Suprapubic skin (tissue), 4 donors: ENCODE measurements around the gene RELA. TPM values are rescaled to one million over a fixed set of nuclear protein-coding genes. Genes with fewer than 3 reads are reported as not detected.

ENCODE experiments used
- DNase-seq, 2 donors: peaks; one replicate each; pipeline ENCODE4 v3.0.0-alpha.2; 2019; ENCODE audit warnings: low spot score in 2 of 2
- H3K27ac ChIP-seq: fragments of 200-600 bp; sonication (generic); one replicate; pipeline ENCODE4 v1.5.1; 2019
- H3K27me3 ChIP-seq: fragments of 200-600 bp; sonication (generic); one replicate; pipeline ENCODE4 v1.5.1; 2019
- H3K36me3 ChIP-seq: fragments of 200-600 bp; sonication (generic); one replicate; pipeline ENCODE4 v1.5.1; 2019
- H3K4me1 ChIP-seq: fragments of 200-600 bp; sonication (generic); one replicate; pipeline ENCODE4 v1.5.1; 2019
- H3K4me3 ChIP-seq: fragments of 200-600 bp; sonication (generic); one replicate; pipeline ENCODE4 v1.5.1; 2019; ENCODE audit warnings: mild to moderate bottlenecking
- H3K9me3 ChIP-seq: fragments of 200-600 bp; sonication (generic); one replicate; pipeline ENCODE4 v1.5.1; 2019
- CTCF ChIP-seq, 2 donors: fragments of 200-600 bp in 1 of 2; fragments of 450-650 bp in 1 of 2; sonication (generic) in 1 of 2; IDR thresholded peaks; one replicate each; pipeline ENCODE4 v1.5.1; 2016 to 2019; ENCODE audit warnings: antibody characterized with exemption in 2 of 2, mild to moderate bottlenecking in 1 of 2, moderate library complexity in 1 of 2
- EP300 ChIP-seq: sonication (generic); formaldehyde crosslinking; IDR thresholded peaks from one replicate; pipeline ENCODE4 v1.6.1; 2017; ENCODE audit warnings: antibody characterized with exemption
- POLR2A ChIP-seq, 2 donors: fragments of 450-650 bp; IDR thresholded peaks; one replicate each; pipeline ENCODE4 v1.6.1; 2017; ENCODE audit warnings: antibody characterized with exemption in 2 of 2, mild to moderate bottlenecking in 2 of 2, moderate library complexity in 2 of 2
- POLR2AphosphoS5 ChIP-seq, 3 donors: sonication (generic); formaldehyde crosslinking; IDR thresholded peaks; one replicate each; pipeline ENCODE4 v1.6.1; 2017; ENCODE audit warnings: antibody characterized with exemption in 3 of 3
- WGBS: methylation state at CpG from one replicate; pipeline ENCODE4 v1.1.5; 2018; 5-methylcytosine and 5-hydroxymethylcytosine counted together
- total RNA-seq, 4 donors: library from RNA; depleted of rRNA; stranded (reverse); fragments of >200 nt; gene quantifications; one replicate each; pipeline ENCODE4 v1.1.0, GENCODE V29; 2016

Gene RELA
- total RNA-seq, 4 donors from 2014 or later: 71.7 to 111 (median 93.5) TPM

GRCh38 chr11:65622011-65622410, 40.7 kb downstream of the RELA start:
- Histone ChIP-seq H3K27ac (no peak overlapping the region), H3K9me3 (no peaks in the 10 kb centered on the region), H3K4me1 (peaks cover 6% of the 10 kb centered on the region), H3K4me3 (no peak overlapping the region), H3K36me3 (peaks cover 96% of the 10 kb centered on the region), H3K27me3 (no peaks in the 10 kb centered on the region)
- TF ChIP-seq POLR2AphosphoS5 (IDR thresholded peaks at IDR 0.05) (no peak), POLR2A (IDR thresholded peaks at IDR 0.05) (no peak), CTCF (IDR thresholded peaks at IDR 0.05) (no peak), EP300 (no peak)
- 92% methylated on average over 12 of the region's 16 CpGs for WGBS
- no peak for DNase-seq

- Histone ChIP-seq H3K27ac (no peak overlapping the region), H3K4me1 (peaks cover 11% of the 10 kb centered on the region)
- 93% methylated on average over 12 of the region's 14 CpGs for WGBS
Observed at GRCh38 chr11:65621460-65621859, 41.3 kb downstream of the RELA start.

GRCh38 chr11:65620666-65621065, 42.0 kb downstream of the RELA start:
- DNase-seq: no peak
- Histone ChIP-seq H3K4me3 (no peak overlapping the region), H3K4me1 (peaks cover 15% of the 10 kb centered on the region), H3K27me3 (no peaks in the 10 kb centered on the region), H3K36me3 (peaks cover 84% of the 10 kb centered on the region), H3K9me3 (no peaks in the 10 kb centered on the region), H3K27ac (no peak overlapping the region)
- no peak for TF ChIP-seq POLR2A (IDR thresholded peaks at IDR 0.05)
- TF ChIP-seq EP300: no peak
- no peak for TF ChIP-seq POLR2AphosphoS5 (IDR thresholded peaks at IDR 0.05)
- TF ChIP-seq CTCF (IDR thresholded peaks at IDR 0.05): no peak
- 93% methylated on average over 5 of the region's 19 CpGs for WGBS

More at GRCh38 chr11:65621460-65621859, 41.3 kb downstream of the RELA start:
- H3K36me3 ChIP-seq: peaks cover 91% of the 10 kb centered on the region
- no peaks in the 10 kb centered on the region for H3K9me3 ChIP-seq
- no peaks in the 10 kb centered on the region for H3K27me3 ChIP-seq
- H3K4me3 ChIP-seq: no peak overlapping the region
- TF ChIP-seq EP300: no peak
- no peak for TF ChIP-seq POLR2AphosphoS5 (IDR thresholded peaks at IDR 0.05)
- no peak for TF ChIP-seq CTCF (IDR thresholded peaks at IDR 0.05)
- no peak for TF ChIP-seq POLR2A (IDR thresholded peaks at IDR 0.05)
- DNase-seq: no peak

DNA sequence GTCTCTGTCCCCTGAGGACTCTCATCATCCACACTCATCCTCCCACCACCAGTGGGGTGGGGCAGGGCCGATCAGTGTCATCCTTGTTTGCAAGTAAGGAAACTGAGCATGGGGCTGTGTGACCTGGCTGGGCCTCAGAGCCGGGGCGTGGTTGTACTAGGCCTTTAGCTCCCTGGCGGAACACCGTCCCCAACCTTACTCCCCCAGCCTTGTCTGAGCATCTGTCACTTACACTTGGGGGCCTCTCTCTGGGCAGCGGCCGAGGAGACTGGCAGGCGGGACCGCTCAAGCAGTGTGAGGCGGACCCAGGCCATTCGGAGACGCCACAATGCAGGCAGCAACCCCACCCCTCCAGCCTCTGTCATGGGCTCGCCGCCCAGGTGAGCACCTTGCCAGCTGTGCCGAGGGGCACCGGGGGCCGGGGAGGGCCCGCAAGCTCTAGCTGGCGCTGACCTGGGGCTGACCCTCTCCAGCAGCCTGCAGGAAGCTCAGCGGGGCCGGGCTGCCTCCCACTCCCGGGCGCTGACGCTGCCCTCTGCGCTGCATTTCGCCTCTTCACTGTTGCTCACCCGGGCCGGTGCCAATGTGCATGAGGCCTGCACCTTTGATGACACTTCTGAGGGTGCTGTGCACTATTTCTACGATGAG, 43.3 kb downstream of the RELA start:
- H3K4me1 ChIP-seq: peaks cover 15% of the 10 kb centered on the region
- no peak overlapping the region for H3K27ac ChIP-seq
- no peak overlapping the region for H3K4me3 ChIP-seq
- peaks cover 71% of the 10 kb centered on the region for H3K36me3 ChIP-seq
- H3K27me3 ChIP-seq: no peaks in the 10 kb centered on the region
- WGBS: 92% methylated on average over 19 of the region's 29 CpGs
- no peaks in the 10 kb centered on the region for H3K9me3 ChIP-seq
- no peak for DNase-seq
- TF ChIP-seq POLR2AphosphoS5 (IDR thresholded peaks at IDR 0.05) (no peak), EP300 (no peak), POLR2A (IDR thresholded peaks at IDR 0.05) (no peak), CTCF (IDR thresholded peaks at IDR 0.05) (no peak)

DNA sequence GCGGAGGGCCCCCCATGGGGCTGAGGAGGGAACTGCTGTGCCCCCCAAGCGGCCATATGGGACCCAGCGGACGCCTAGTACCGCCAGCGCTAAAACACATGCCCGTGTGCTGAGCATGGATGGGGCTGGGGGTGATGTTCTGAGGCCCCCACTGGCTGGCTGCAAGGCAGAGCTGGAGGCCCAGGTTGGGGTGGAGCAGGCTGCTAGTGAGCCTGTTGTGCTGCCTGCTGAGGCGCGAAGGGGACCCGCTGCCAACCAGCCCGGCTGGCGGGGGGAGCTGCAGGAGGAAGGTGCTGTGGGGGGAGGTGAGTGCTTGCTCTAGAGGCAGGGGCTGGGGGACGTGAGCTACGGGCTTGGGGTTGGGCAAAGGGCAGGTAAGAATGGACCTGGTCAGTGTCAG, 44.0 kb downstream of the RELA start:
- Histone ChIP-seq H3K36me3 (peaks cover 65% of the 10 kb centered on the region), H3K9me3 (no peaks in the 10 kb centered on the region), H3K27ac (no peak overlapping the region), H3K4me1 (peaks cover 17% of the 10 kb centered on the region), H3K4me3 (no peak overlapping the region), H3K27me3 (no peaks in the 10 kb centered on the region)
- WGBS: 87% methylated on average over 7 of the region's 14 CpGs
- DNase-seq: no peak
- no peak for TF ChIP-seq POLR2A (IDR thresholded peaks at IDR 0.05)
- no peak for TF ChIP-seq POLR2AphosphoS5 (IDR thresholded peaks at IDR 0.05)
- no peak for TF ChIP-seq CTCF (IDR thresholded peaks at IDR 0.05)
- TF ChIP-seq EP300: no peak
